HG03025 (cell line): ENCODE results near the gene ADRM1.

Experiments used
- ATAC-seq: cut with Tn5 transposase; IDR thresholded peaks from one replicate; pipeline ENCODE4 v1.9.1; 2021; ENCODE audit warnings: mild to moderate bottlenecking, moderate library complexity; ENCODE audit not compliant: unreplicated experiment, low FRiP score

Gene ADRM1

DNA sequence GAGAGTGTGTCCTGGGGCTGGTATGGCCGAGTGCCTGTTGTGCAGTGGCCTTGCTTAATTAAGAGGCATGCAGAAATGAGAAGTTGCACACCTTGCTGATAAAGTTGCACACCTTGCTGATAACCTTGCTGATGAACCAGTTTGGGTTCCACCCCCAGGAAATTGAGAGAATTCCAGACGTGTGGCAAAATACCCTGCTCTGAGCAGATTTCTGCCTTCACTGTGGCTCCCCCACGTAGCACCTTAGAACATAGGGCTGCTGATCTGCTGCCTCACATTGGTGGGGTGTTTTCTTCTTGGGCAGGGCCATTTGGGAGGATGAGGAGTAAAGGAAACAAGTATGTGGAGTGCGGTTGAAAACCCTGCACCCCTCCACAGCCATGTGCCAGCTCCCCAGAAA lies 22.5 kb upstream of the ADRM1 start:
- no peak for ATAC-seq

DNA sequence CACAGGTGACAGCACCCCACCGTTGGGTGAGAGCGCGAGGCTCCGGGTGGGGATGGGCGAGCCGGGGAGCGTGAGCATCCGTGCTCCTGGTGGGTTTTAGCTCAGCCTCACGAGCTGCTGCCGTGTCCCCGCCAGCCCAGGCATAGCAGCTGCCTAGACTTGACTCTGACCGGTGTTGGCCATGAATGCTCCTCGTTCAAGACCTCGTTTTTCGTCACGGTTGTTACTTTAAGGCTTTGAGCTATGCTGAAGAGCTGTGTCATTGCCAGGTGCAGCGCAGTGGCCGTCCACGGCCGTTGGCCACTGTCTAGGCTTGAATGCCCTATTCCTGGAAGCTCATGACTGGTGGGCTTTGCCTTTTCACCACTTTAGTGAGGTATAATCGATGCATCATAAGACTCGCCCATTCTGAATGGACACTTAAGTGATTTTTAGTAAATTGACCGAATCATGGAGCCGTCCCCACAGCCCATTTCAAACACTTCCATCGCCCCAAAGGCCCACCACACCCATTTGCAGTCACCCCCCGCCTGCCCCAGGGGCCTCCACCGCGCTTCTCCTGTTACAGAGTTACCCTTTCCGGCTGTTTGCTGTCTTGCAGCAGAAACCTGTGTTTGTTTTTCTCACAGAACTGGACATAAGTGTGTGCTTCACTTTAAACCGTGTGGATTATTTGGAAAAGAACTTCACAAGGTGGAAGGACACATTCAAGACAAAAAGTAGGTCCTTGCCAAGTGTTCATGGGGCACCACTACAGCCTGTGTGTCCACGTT lies 21.4 kb upstream of the ADRM1 start:
- ATAC-seq, result no peak

DNA sequence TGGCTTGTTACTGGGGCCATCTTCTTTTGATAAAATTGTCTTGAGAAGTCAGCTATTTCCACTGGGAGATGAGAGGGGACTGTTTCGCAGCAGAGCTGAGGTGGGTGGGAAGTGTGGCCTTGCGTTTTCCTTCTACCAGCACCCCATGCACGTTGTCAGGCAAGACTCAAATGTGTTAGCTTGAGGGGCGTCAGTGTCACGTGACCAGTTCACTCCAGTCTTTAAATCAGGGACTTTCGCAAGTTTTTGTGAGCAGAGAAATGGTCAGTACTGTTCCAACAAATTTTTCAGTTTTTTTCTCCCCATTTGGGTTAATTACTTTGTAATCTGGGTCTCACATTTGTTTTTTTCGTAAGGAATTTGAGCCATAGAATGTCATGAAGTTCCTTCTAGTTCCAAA lies 20.7 kb upstream of the ADRM1 start:
- no peak for ATAC-seq

DNA sequence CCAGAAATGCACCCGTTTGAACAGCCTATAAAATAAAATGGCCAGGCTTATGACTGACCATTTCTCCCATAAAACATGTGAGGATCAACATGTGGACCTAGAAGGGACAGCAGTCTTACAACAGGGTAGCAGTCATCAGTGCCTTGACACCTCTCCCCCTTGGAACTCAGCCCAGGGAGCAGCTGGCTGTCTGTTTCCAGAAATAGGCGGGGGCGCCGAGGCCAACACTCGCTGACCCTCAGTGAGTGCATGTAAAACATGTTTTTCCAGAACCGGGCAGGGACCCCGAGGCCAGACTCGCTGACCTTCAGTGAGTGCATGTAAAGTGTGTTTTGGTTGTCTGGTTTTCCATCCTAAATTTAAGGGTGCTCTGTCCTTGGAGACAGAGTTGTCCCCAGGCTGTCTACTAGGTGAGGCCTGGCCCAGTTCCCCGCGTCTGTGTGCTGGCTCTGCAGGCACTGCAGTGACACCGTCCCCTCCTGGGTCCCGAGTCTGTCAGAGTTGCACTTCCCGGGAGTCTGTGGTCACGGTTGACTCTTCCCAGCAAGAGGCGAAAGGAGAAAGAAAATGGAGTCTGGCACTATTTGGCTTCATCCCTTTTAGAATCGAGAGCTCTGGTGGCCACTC lies 19.8 kb upstream of the ADRM1 start:
- no peak for ATAC-seq

DNA sequence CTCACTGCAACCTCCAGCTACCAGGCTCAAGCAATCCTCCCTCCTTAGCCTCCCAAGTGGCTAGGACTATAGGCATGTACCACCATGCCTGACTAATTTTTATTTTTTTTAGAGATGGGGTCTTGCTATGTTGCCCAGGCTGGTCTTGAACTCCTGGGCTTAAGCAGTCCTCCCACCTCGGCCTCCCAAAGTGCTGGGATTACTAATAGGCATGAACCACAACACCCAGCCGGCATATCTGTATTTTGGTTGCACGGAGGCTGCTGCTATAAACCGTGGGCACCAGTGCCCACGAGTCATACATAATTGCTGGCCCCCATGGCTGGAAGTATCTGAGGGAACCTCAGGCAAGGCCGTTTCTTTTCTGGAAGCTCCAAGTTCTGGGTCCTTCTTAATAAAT lies 18.3 kb upstream of the ADRM1 start:
- no peak for ATAC-seq

DNA sequence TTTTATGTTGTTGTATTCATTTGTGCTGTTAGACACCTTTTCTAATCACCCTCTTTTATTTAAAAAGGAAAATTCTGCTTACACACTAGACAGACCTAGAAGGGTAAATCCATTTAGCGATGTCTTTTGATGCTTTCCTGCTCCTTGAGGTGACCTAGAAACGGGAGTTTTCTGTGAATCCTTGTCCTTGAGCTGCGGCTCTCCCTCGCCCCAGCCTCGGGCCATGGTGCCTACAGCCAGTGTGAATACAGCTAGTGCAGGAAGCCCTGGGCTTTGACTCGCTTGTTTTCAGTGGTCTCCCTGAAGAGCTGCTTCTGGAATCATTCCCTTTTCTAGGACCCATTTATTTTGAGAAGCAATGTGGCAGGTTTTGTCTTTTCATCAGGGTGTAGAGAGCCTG lies 17.6 kb upstream of the ADRM1 start:
- ATAC-seq, result no peak

DNA sequence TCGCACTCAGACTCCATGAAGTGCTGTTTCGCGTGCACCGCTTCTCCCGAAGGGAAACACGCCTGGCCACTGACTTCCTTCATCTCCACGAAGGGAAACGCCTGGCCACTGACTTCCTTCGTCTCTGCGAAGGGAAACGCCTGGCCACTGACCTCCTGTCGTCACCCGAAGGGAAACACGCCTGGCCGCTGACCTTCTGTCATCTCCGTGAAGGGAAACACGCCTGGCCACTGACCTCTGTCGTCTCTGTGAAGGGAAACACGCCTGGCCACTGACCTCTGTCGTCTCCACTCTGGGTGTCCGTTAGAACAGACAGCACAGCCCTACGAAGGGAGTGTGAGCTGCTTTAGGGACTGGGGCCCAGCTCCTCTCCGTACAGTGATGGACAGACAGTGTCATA lies 17.1 kb upstream of the ADRM1 start:
- ATAC-seq, result no peak

DNA sequence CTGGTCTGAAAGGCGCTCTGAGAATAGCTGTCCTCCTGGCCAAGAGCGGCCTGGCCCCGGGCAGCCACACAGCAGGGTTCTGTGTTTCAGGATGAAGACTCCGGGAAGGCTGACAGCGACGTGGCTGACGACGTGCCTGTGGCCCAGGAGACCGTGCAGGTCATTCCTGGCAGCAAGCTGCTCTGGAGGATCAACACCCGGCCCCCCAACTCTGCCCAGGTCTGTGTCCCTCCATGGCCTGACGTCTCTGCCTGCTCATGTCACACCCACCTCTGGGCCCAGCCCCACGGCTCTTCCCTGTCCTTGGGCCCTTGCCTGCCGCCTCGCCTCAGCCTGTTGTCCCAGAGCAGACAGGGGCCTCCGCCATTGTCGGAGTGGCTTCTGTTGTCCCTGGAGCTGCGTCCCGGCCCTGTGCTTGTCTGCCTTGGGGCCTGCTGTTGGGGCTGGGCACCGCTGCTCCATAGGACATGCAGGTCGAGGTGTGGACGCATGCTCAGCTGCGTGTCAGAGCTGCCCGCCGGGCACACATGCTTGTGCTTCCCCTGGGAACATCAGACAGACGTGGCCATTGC lies 16.2 kb upstream of the ADRM1 start:
- ATAC-seq, result no peak

DNA sequence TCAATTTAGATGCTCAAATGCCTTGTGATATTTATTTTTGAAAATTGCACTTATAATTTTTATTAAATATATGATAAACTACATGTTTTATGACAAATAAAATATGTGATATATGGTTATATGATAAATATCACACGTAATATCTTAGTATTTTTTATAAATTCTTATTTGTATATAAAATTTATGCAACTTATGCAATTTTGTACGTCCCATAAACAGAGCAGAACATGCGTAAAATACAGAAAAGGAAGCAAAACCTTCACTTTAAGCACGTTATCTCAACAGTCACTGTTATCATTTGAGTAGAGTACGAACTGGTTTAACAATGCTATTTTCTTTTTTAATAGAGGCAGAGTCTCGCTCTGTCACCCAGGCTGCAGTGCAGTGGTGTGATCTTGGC lies 15.7 kb upstream of the ADRM1 start:
- no peak for ATAC-seq

DNA sequence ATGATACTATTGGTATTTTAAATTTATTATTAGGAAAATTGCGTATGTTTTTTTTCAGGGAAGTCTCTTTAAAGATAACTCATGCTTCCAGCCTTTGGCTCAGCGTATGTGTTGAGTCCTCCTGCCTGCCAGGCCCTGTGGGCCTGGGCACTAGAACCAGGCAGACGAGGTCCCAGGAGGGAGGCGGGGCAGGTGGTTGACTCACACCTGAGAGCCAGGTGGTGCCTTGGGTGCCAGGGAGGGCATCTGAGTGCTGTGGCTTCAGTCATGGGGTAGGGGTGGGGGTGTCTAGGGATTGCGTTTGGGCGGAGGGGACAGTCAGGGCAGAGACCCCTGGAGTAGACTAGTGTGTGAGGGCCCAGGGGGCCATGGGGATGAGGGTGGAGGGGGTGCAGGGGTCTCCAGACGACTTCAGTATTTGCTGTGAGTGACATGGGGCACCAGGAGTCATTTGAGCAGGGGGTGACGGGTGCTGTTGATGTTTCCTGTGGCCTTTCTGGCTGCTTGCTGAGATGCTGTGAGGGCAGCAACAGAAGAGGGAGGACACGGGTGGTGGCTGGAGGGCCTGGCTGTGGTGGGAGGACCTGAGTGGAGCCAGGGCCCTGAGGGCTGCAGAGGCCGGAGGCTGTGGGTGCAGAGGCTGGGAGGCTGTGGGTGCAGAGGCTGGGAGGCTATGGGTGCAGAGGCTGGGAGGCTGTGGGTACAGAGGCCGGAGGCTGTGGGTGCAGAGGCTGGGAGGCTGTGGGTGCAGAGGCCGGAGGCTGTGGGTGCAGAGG lies 14.8 kb upstream of the ADRM1 start:
- no peak for ATAC-seq

DNA sequence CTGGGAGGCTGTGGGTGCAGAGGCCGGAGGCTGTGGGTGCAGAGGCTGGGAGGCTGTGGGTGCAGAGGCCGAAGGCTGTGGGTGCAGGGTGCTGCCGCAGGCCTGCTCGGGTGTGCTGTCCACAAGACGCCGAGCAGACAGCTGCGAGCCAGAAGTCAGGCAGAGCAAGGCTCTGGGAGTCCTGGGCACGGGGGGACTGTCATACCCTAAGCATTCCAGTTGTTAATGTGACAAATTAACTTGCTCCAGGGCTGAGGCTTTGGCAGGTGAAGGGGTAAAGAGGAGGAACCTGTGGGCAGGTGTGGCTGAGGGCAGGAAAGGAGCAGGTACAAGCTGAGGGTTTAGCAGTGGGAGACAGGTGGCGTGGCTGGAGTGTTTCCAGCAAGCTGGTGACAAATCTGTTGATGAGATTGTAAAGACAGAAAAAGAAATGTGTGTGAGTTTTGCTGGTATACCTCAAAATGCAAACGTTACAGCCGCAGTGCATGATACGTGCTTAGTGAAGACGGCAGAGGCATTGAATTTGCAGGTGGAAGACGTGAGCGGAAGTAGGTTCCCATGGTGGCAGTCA lies 14.2 kb upstream of the ADRM1 start:
- no peak for ATAC-seq

DNA sequence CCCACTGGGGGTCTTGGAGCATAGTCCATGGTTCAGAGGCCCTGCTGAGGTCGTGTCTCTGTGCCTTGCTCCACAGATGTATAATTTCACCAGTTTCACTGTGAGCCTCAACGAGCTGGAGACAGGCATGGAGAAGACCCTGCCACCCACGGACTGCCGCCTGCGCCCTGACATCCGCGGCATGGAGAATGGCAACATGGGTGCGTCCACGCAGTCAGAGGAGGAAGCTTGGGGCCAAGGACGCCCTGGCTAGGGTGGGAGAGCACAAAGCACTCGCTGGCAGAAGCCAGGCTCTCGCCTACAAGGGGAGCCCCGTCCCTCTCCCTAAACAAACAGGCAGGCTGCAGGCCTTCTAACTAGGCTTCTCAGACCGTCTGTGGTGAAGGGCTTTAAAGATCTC lies 13.7 kb upstream of the ADRM1 start:
- no peak for ATAC-seq

DNA sequence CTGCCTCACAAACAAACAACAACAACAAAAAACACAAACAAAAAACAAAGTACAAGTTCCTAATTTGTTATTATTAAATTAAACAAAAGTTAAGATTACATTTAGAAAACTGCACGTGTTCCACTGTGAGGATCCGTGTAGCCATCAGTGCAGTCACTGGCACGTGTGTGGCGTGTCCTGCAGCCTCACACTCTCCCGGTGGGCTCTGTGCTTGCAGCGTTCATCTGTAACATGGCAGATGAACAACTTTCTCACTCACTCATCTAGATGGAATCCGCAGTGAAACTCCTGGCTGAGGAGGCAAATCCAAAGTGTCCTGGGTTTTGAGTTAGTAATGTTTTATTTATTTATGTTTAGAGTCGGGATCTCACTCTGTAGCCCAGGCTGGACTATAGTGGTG lies 12.9 kb upstream of the ADRM1 start:
- ATAC-seq, result no peak

DNA sequence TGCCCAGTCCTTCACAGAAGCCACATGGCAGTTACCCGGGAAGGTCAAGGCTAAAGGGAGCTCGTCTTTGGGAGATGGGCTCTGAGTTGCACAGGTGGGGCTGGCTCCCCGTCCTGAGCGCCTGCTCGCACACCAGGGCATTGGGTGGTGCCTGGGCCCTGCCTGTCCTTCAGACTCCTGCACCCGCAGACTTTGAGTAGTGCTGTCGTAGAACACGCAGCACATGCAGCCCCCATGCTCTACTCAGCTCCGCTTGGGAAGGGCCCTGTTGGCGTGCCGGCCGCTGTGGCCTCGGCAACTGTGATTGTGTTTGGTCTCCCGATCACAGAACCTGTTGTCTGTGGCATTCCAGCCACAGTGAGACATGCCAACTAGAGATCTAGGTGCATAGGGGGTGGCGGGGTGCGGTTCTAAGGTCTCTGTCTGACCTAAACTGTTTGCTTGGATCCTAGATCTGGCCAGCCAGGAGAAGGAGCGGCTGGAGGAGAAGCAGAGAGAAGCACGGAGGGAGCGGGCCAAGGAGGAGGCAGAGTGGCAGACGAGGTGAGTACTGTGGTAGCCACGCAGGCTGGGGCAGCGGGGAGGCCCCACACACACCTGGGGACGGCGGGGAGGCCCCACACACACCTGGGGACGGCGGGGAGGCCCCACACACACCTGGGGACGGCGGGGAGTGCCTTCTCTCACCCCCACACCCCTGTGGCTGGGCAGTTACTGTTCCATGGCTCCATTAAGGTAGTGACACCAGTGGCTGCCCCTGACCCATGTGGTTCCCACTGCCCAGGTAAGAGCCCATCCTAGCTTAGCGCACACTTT lies 11.3 kb upstream of the ADRM1 start:
- ATAC-seq, result no peak

DNA sequence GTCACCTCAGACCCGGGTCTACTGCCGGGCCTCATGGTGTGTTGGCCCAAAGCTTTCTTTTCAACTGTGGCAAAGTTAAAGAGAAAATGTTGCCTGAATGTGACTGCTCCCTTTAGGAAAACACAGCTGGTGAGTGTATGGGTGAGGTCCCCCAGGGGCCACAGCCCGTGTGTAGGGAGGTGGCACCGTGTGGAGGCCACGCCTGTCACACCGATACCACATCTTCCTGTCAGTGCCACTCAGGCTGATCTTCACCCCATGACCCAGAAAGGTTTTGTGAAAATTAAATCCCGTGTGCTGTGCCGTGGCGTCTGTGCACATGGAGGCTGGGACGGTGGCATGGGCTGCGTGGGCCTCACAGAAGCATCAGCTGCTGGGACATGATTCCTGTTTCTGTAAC lies 10.7 kb upstream of the ADRM1 start:
- no peak for ATAC-seq

DNA sequence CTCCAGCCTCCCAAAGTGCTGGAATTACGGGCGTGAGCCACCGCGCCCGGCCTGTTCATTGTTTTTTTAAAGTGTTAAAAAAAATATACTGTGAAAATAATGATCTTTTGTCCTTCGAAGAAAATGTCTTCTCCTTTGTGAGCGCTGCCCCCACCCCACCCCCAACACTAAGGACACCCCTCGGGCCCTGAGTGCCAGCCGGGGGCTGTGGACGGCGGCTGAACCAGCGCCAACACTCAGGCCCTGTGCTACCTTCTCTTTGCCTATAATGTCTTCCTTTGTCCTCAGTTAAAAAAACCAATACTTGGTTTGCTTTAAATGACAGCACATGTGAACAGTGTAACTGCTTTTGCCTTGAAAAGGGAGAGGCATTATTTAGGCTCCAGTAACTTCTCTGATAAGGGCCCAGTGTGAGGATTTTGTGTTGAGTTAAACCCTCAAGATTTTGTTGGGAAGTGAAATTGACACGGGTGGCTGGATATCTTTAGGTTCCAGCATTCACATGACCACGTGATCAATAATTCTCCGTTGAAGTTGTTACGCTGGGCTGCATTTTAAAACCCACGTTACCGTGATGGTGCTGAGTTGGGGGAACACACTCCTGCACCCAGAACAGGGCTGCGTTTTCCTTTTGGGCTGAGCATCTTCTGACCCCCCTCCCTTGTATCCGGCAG lies 9.5 kb upstream of the ADRM1 start:
- ATAC-seq, result no peak

DNA sequence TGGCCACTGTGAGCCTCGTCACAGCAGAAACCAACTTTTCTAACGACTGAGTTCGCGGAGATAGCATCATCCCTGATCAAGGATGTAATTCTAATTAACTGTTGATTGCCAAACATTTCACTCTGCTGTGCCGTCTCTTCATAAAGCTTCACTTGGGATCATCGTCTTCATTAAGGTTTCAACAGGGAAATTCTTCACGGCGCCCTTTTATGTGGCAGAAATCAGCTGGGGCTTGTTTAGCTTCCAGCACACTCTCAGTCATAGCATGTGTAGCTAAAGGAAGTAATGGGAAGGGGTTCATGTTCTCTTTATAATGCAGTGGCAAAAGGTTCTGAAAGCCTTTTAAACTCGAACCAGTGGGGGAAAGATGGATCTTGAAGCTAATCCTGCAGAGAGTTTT lies 8.9 kb upstream of the ADRM1 start:
- no peak for ATAC-seq

DNA sequence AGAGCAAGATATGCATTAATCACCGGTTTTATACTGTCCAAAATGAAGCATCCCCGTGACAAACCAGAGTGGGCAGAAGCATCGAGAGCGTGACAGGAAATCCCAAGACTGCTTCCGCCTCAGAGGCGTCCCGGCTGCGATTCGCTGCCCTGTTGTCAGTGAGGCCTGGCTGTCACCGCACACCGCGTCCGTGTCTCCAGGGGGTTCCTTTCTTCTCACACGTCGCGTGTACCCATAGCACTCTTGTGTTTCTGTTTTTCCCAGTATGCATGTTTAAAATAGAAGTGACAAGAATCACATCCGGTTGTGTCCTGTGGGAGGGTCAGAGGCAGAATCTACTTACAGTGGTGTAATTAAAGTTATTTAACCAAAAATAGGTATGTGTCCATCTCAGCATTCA lies 8.3 kb upstream of the ADRM1 start:
- ATAC-seq, result no peak

DNA sequence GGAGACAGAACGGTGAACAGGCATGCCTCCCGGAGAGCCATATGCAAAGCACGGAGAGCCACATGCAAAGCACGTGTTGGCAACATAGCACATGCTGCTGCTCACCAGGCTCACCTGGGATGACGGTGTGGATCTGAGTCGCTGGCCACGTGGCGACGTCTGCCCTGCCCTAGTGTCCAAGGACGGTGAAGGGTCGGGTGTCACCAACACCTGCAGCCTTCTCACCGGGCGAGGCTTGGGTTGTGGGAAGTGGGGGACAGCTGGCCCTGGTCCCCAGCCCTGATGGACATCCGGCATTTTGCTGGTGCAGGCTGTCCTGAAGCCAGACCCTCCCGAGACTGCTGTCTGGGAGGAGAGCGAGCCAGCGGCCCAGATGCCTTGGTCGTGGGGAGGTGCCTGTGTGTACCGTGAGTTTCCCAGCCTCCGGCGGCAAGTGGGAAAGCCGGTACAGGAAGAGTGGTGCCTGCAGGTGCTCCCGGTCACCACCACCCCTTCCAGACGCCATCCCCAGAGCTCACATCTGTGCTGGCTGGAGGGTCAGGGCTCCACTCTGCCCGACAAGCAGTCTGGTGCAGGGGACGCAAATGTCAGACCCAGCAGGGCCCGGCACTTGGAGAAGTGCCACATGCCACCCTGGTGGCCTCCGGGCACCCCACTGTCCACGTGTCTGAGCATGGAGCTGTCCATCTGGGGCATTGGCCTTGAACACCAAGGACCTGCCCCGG lies 5.9 kb upstream of the ADRM1 start:
- ATAC-seq, result no peak
